ENCODE measurements around the gene IFNGR2. TPM values are rescaled to one million over a fixed set of nuclear protein-coding genes. Genes with fewer than 3 reads are reported as not detected.

Gene IFNGR2
- total RNA-seq, 1 experiment from 2014 or later = 87.7 TPM

DNA sequence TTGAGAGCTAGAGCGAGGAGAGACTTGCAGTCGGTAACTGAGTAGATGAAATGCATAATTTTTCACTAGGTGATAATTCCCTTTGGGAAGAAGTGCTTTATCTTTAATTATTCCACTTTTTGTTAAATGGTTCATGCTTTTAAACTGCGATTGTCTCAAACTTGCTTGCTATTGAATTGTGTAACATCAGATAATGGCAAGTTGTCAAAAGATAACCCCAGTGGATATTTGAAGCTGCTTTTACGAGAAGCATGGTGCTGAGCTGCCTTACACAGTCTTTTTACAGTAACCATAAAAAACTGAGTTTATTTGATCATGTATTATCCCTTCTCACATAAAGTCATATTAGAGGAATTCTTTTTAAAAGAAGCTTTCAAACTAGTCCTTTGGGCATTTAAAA is 46.4 kb downstream of the IFNGR2 start:
- no peak for DNase-seq (ENCODE audit: unreplicated experiment)
- no peak overlapping the region for H3K27ac Mint-ChIP-seq (ENCODE audit: low read depth, unreplicated experiment)
- H3K4me1 Mint-ChIP-seq (ENCODE audit: insufficient read depth, unreplicated experiment) = peaks cover 14% of the 10 kb centered on the region
- TF ChIP-seq CTCF (IDR thresholded peaks at IDR 0.05; ENCODE audit: unreplicated experiment) = no peak
- no peaks in the 10 kb centered on the region for H3K27me3 Mint-ChIP-seq (ENCODE audit: insufficient read depth, unreplicated experiment)
- POLR2A ChIA-PET = interaction anchor here (0.6 to 2.3 kb wide), 6 partner anchors 10 to 232 kb away, joined by 3 to 9 read pairs (median 4); partner anchors contain the start of gene TMEM50B
- CTCF ChIA-PET = interaction anchor here (0.6 to 1.6 kb wide), 4 partner anchors 86 to 252 kb away, joined by 3 read pairs; no protein-coding TSS in a partner anchor
- intact Hi-C loops (cut with micrococcal nuclease) = loop anchor here (10.0 kb wide), 1 partner anchor 455 kb away; no protein-coding TSS in a partner anchor
- no peaks in the 10 kb centered on the region for H3K9me3 Mint-ChIP-seq (ENCODE audit: unreplicated experiment)
- H3K36me3 Mint-ChIP-seq (ENCODE audit: insufficient read depth, unreplicated experiment) = peaks cover 23% of the 10 kb centered on the region
- H3K4me3 Mint-ChIP-seq (ENCODE audit: unreplicated experiment) = no peak overlapping the region
- BruUV-seq (replicated peaks) = no TSS peak

DNA sequence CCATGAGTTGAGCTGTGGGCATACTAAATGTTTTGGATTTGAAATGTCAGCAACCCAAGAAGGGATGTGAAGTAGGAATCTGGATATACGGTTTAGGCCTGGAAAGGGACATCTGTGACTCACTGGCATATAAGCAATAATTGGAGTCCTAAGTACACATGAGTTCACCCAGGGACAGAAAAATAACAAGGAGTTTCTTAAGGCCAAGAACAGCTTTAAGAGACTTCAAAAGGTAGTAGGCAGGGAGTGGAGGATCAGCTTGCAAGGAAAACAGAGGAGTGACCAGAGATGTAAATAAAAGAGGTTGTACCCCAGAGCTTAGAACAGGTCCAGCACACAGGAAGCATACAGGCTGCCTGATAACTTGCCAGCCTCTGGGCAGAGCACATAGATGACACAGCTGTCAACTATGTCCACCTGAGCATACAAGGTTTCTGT is 48.4 kb downstream of the IFNGR2 start:
- ChIA-PET CTCF (interaction anchor here (0.7 kb wide), 1 partner anchor 248 kb away, joined by 3 read pairs; no protein-coding TSS in a partner anchor), POLR2A (interaction anchor here (0.6 to 2.3 kb wide), 3 partner anchors 9 to 77 kb away, joined by 3 to 9 read pairs (median 3); partner anchors contain the start of gene TMEM50B)
- no peak overlapping the region for H3K4me3 Mint-ChIP-seq (ENCODE audit: unreplicated experiment)
- no peak for TF ChIP-seq CTCF (IDR thresholded peaks at IDR 0.05; ENCODE audit: unreplicated experiment)
- peaks cover 16% of the 10 kb centered on the region for H3K36me3 Mint-ChIP-seq (ENCODE audit: insufficient read depth, unreplicated experiment)
- H3K9me3 Mint-ChIP-seq (ENCODE audit: unreplicated experiment) = no peaks in the 10 kb centered on the region
- H3K27ac Mint-ChIP-seq (ENCODE audit: low read depth, unreplicated experiment) = peak overlapping the region; percentile 1
- peaks cover 14% of the 10 kb centered on the region for H3K4me1 Mint-ChIP-seq (ENCODE audit: insufficient read depth, unreplicated experiment)
- no peaks in the 10 kb centered on the region for H3K27me3 Mint-ChIP-seq (ENCODE audit: insufficient read depth, unreplicated experiment)
- intact Hi-C loops (cut with micrococcal nuclease) = no loop called here
- no peak for DNase-seq (ENCODE audit: unreplicated experiment)
- no TSS peak for BruUV-seq (replicated peaks)

- no peak overlapping the region for H3K4me3 Mint-ChIP-seq (ENCODE audit: unreplicated experiment)
- TF ChIP-seq CTCF (IDR thresholded peaks at IDR 0.05; ENCODE audit: unreplicated experiment) = no peak
- peaks cover 9% of the 10 kb centered on the region for H3K36me3 Mint-ChIP-seq (ENCODE audit: insufficient read depth, unreplicated experiment)
- no peaks in the 10 kb centered on the region for H3K27me3 Mint-ChIP-seq (ENCODE audit: insufficient read depth, unreplicated experiment)
- H3K9me3 Mint-ChIP-seq (ENCODE audit: unreplicated experiment) = no peaks in the 10 kb centered on the region
- intact Hi-C loops (cut with micrococcal nuclease) = no loop called here
- BruUV-seq (replicated peaks) = no TSS peak
- CTCF ChIA-PET = interaction anchor here (0.6 kb wide), 1 partner anchor 599 kb away, joined by 3 read pairs; no protein-coding TSS in a partner anchor
- H3K4me1 Mint-ChIP-seq (ENCODE audit: insufficient read depth, unreplicated experiment) = peaks cover 14% of the 10 kb centered on the region
- POLR2A ChIA-PET = no interaction called here
- peak overlapping the region; percentile 1 for H3K27ac Mint-ChIP-seq (ENCODE audit: low read depth, unreplicated experiment)
- no peak for DNase-seq (ENCODE audit: unreplicated experiment)
These were observed 49.1 kb downstream of the IFNGR2 start for GRCh38 chr21:33452362-33452761.

DNA sequence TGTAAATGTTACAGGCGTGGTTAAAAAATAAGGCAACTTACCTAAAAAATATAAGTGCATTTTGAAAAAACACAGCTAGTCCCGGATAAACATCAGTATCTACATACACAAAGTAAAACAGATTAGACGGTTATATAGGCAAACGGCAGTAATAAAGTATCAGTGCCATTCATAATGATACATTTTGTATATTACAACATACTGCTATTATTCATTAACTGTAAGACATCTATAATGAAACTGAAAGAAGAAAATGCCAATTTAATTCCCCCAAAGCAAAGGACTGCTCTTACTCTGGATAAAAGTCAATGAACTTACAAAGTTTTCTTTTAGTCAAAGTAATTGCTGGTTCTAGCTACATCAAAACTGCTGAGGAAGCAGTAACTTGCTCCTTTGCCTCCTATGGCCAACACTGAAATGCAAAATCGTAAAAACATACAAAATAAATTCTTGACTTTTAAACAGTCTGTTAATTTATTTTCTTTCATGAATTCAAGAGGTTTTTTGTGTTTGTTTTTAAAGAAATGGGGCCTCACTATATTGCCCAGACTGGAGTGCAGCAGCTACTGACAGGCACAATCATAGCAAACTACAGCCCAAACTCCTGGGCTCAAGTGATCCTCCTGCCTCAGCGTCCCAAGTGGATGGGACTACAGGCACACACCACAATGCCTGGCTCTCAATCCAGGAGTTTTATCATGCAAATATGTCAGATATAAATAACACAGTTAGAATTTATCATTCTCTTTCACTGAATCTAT is 52.7 kb downstream of the IFNGR2 start:
- H3K27me3 Mint-ChIP-seq (ENCODE audit: insufficient read depth, unreplicated experiment) = no peaks in the 10 kb centered on the region
- no peaks in the 10 kb centered on the region for H3K9me3 Mint-ChIP-seq (ENCODE audit: unreplicated experiment)
- intact Hi-C loops (cut with micrococcal nuclease) = no loop called here
- H3K27ac Mint-ChIP-seq (ENCODE audit: low read depth, unreplicated experiment) = no peak overlapping the region
- no peak for TF ChIP-seq CTCF (IDR thresholded peaks at IDR 0.05; ENCODE audit: unreplicated experiment)
- CTCF ChIA-PET = interaction anchor here (0.9 to 1.5 kb wide), 4 partner anchors 10 to 104 kb away, joined by 3 to 5 read pairs (median 4); no protein-coding TSS in a partner anchor
- DNase-seq (ENCODE audit: unreplicated experiment) = no peak
- H3K4me3 Mint-ChIP-seq (ENCODE audit: unreplicated experiment) = no peak overlapping the region
- POLR2A ChIA-PET = interaction anchor here (1.4 kb wide), 1 partner anchor 24 kb away, joined by 4 read pairs; the partner anchor contains the start of gene TMEM50B
- BruUV-seq (replicated peaks) = no TSS peak
- H3K36me3 Mint-ChIP-seq (ENCODE audit: insufficient read depth, unreplicated experiment) = peaks cover 25% of the 10 kb centered on the region
- peaks cover 14% of the 10 kb centered on the region for H3K4me1 Mint-ChIP-seq (ENCODE audit: insufficient read depth, unreplicated experiment)

All from MCF 10A (cell line).